Stomach smooth muscle (tissue), 2 donors: ENCODE results near the gene TMEM237.

Source experiments
- H3K27ac ChIP-seq: one replicate; pipeline ENCODE4 v1.7.0; 2013; ENCODE audit warnings: mild to moderate bottlenecking, low read length, inconsistent platforms
- H3K27me3 ChIP-seq, 2 donors: one replicate each; pipeline ENCODE4 v1.7.0; 2013; ENCODE audit warnings: low read length in 2 of 2; ENCODE audit not compliant: insufficient read depth in 2 of 2, control insufficient read depth in 1 of 2
- H3K36me3 ChIP-seq, 2 donors: one replicate each; pipeline ENCODE4 v1.7.0; 2013; ENCODE audit warnings: low read length in 2 of 2; ENCODE audit not compliant: control insufficient read depth in 2 of 2, insufficient read depth in 2 of 2
- H3K4me1 ChIP-seq: one replicate; pipeline ENCODE4 v1.7.0; 2013; ENCODE audit warnings: low read length; ENCODE audit not compliant: control insufficient read depth, insufficient read depth
- H3K4me3 ChIP-seq, 2 donors: one replicate each; pipeline ENCODE4 v1.7.0; 2013; ENCODE audit warnings: low read length in 2 of 2
- H3K9ac ChIP-seq, 2 donors: one replicate each; pipeline ENCODE4 v1.7.0; 2013; ENCODE audit warnings: low read length in 2 of 2, mild to moderate bottlenecking in 1 of 2
- H3K9me3 ChIP-seq, 2 donors: one replicate each; pipeline ENCODE4 v1.7.0; 2013; ENCODE audit warnings: low read length in 2 of 2; ENCODE audit not compliant: control insufficient read depth in 2 of 2
- donor health status: healthy.
- donor health status: Pancreatic carcinoma.

TMEM237 gene

DNA sequence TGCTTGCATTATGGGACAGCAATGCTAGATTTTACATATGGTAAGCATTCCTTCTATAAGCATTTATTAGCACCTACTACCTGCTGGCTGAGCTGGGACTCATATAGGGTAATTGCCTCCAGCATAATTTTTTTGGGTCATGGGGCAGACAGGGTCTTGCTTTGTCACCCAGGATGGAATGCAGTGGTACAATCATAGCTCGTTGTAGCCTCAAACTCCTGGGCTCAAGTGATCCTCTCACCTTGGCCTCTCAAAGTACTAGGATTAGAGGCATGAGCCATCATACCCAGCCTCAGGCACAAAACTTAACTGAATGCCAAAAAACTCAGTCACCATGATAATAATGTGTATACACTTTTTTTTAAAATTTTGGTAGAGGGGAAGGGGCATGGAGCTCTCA, 35.3 kb downstream of the TMEM237 start:
- Histone ChIP-seq H3K9ac (no peak overlapping the region), H3K36me3 (no peaks in the 10 kb centered on the region), H3K9me3 (no peaks in the 10 kb centered on the region), H3K4me3 (no peak overlapping the region), H3K27me3 (no peaks in the 10 kb centered on the region), H3K27ac (no peak overlapping the region), H3K4me1 (no peaks in the 10 kb centered on the region)

DNA sequence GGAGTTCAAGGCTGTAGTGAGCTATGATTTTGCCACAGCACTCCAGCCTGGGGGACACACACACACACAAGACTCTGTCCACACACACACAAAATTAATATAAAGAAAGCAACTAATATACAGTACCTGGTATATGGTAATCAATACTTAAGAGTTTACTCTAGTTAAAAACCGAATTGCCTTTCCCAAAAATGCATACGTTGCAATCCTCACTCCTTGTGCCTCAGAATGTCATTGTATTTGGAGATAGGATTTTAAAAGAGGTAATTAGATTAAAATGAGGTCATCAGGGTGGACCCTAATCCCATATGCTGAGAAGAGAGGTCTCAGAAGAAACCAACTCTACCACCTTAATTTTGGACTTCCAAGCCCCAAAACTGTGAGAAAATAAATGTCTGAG, 35.7 kb downstream of the TMEM237 start:
- Histone ChIP-seq H3K4me3 (no peak overlapping the region), H3K9ac (no peak overlapping the region), H3K36me3 (no peaks in the 10 kb centered on the region), H3K27me3 (no peaks in the 10 kb centered on the region), H3K27ac (no peak overlapping the region), H3K4me1 (no peaks in the 10 kb centered on the region), H3K9me3 (no peaks in the 10 kb centered on the region)

DNA sequence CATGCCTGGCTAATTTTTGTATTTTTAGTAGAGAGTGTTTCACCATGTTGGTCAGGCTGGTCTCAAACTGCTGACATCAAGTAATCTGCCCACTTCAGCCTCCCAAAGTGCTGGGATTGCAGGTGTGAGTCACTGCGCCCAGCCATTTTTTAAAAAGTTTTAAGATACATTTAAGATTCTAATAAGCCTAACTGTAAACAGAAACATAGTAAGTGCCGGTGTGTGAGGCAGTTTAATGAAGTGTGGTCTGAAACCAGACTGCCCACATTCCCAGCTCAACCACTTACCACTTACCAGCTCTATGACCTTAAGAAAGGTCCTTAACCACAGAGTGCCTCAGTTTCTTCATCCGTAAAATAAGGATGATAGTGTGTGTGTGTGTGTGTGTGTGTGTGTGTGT, 42.4 kb downstream of the TMEM237 start:
- Histone ChIP-seq H3K4me1 (no peaks in the 10 kb centered on the region), H3K4me3 (no peak overlapping the region), H3K9ac (no peak overlapping the region), H3K27me3 (no peaks in the 10 kb centered on the region), H3K27ac (no peak overlapping the region), H3K9me3 (peaks cover 0 to 4% of the 10 kb centered on the region in 2 donors), H3K36me3 (no peaks in the 10 kb centered on the region)

DNA sequence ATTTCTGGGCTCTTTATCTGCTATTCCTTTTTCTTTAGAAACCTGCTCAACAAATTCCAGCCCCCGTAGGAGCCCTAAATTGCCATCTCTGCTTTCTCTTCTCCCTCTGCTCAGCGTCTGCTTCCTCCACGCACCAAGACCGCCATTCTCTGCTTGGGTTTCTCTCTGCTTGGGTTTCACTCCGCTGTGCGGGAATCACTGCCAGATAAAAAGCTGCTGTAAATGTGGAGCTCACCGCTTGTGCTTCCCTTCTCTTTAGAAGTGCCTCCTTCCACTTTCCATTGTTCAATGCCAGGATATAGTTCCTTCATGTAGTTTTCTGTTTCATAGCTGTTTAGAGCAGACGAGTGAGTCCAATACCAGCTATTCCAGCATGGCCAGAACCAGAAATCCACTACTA, 45.9 kb downstream of the TMEM237 start:
- H3K27ac ChIP-seq, result no peak overlapping the region
- H3K9me3 ChIP-seq, result peaks cover 0 to 4% of the 10 kb centered on the region in 2 donors
- H3K4me3 ChIP-seq, result peak overlapping the region in 1 of 2 donors; percentile 8
- no peaks in the 10 kb centered on the region for H3K4me1 ChIP-seq
- H3K9ac ChIP-seq, result no peak overlapping the region
- no peaks in the 10 kb centered on the region for H3K27me3 ChIP-seq
- H3K36me3 ChIP-seq, result no peaks in the 10 kb centered on the region

DNA sequence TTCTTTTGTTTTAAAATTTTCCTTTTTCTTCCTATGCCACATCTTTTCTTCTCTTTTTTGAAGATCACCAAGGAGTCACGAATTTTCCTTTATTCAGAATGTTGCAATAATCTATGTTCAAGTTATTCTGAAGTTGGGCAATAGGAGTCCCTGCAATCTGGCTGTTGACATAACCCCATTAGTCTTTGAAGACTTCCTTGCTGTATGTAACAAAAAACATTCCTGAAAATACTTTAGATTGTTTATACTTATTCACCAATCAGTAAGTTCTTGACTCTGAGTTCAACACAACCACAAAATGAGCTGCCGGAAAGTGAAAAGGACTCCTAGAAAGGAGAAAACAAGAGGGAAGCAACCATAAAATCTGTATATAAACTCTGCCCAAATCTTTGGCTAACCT, 62.8 kb downstream of the TMEM237 start:
- Histone ChIP-seq H3K27me3 (no peaks in the 10 kb centered on the region), H3K4me3 (no peak overlapping the region), H3K9me3 (no peaks in the 10 kb centered on the region), H3K9ac (no peak overlapping the region), H3K27ac (no peak overlapping the region), H3K36me3 (no peaks in the 10 kb centered on the region), H3K4me1 (no peaks in the 10 kb centered on the region)

DNA sequence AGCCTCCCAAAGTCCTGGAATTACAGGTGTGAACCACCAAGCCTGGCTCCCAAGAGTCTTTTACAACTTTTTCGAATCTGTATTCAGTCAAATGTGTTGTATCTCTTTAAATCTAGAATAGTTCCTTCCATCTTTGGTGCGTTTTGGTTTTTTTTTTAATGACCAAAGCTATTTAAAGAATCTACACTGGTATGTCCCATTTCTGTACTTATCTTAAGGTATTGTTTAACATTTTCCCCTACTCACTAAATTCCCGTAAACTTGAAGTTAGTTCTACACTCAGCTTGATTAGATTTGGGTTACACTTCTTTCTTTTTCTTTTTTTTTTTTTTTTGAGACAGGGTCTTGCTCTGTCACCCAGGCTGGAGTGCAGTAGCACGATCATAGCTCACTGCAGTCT, 63.8 kb downstream of the TMEM237 start:
- Histone ChIP-seq H3K27me3 (no peaks in the 10 kb centered on the region), H3K27ac (no peak overlapping the region), H3K4me1 (no peaks in the 10 kb centered on the region), H3K9me3 (no peaks in the 10 kb centered on the region), H3K36me3 (no peaks in the 10 kb centered on the region), H3K4me3 (no peak overlapping the region), H3K9ac (no peak overlapping the region)

DNA sequence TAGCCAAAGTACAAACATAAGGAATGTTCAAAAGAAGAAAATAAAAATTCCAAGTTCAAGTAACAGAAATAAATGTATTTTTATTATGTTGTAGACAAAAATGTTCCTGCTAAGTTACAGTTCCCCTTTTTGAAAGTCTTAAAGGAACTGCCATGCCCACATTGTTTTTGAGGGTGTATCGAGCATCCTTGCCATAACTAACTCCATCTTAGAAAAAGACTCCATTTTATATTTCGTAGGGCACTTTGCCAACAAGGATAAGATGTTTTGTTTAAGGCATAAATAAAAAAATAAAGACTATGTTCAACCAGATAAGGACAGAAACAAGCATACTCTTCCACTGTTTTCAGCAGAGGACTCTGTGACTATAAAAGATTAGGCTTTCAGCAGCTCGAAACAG, 67.3 kb downstream of the TMEM237 start:
- Histone ChIP-seq H3K27ac (no peak overlapping the region), H3K9ac (no peak overlapping the region), H3K36me3 (no peaks in the 10 kb centered on the region), H3K9me3 (no peaks in the 10 kb centered on the region), H3K4me3 (no peak overlapping the region), H3K27me3 (no peaks in the 10 kb centered on the region), H3K4me1 (no peaks in the 10 kb centered on the region)

DNA sequence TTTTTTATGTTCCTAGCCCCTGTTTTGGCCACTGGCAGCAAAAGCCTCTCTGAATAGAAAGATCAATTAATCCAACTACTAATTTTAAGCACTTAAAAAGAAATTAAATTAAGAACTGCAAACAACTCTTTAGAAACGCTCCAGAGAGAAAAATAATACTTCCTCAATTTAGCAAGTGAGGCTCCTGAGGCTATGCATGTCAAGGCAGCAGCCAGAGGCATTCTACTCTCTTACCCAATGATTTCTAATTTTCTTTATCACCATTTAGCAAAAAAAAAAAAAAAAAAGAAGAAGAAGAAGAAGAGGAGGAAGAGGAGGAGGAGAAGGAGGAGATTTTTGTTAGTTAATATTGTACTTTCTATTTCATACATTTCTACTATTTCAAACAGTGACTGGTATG, 68.5 kb downstream of the TMEM237 start:
- Histone ChIP-seq H3K4me3 (no peak overlapping the region), H3K9me3 (no peaks in the 10 kb centered on the region), H3K4me1 (no peaks in the 10 kb centered on the region), H3K27ac (no peak overlapping the region), H3K36me3 (no peaks in the 10 kb centered on the region), H3K27me3 (no peaks in the 10 kb centered on the region), H3K9ac (no peak overlapping the region)

DNA sequence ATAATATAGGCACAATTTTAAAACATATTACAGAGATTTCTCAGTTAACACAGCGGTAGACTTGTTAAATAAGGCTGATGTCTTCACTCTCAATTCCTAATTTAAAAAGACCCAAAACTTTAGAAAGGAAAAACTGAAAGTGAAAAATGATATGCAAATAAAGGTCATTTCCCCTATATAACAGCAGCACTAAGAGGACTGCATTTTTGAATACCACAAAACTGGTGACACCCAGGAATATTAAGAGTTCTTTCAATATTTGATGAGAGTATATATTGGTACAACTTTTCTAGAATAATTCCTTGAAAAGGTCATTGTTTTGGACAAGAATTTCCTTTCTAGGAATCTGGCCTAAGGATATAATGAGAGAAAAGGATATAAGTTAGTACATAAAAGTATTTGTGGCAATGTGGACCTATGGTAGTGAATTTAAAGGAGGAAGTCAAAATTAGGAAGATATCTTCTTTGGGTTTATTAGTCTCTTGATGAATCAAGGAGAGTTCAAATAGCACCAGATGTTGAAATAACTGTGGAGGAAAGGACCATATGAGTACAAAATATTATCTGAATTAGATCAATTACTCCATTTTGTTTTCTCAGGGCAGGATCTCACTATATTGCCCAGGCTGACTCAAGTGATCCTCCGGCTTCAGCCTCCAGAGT, 70.3 kb downstream of the TMEM237 start:
- Histone ChIP-seq H3K4me1 (no peaks in the 10 kb centered on the region), H3K27ac (no peak overlapping the region), H3K27me3 (no peaks in the 10 kb centered on the region), H3K4me3 (no peak overlapping the region), H3K9ac (no peak overlapping the region), H3K9me3 (no peaks in the 10 kb centered on the region), H3K36me3 (no peaks in the 10 kb centered on the region)
